HCT116 (cell line): ENCODE measurements around the gene SFRP2.

Experiments used
- ATF3 ChIP-seq: IDR thresholded peaks from 2 replicates; pipeline ENCODE4 v1.6.1; 2012
- CTCF ChIP-seq, 3 experiments: fragments of 200-600 bp in 1 of 3; sonication (generic) in 1 of 3; IDR thresholded peaks in 2 of 3; conservative IDR thresholded peaks in 1 of 3; 2 replicates each; pipeline ENCODE4 v1.5.1; 2012 to 2017; ENCODE audit warnings: low read depth in 2 of 3, low read length in 2 of 3, antibody characterized with exemption in 1 of 3, borderline replicate concordance in 1 of 3, control low read depth in 1 of 3, mild to moderate bottlenecking in 1 of 3, mixed read lengths in 1 of 3, mixed run types in 1 of 3, moderate library complexity in 1 of 3; ENCODE audit not compliant: insufficient read depth in 1 of 3
- ELF1 ChIP-seq: IDR thresholded peaks from 2 replicates; pipeline ENCODE4 v1.6.1; 2012; ENCODE audit warnings: low read depth, borderline replicate concordance
- EZH2 ChIP-seq: fragments of 200-600 bp; sonication (generic); IDR thresholded peaks from 2 replicates; pipeline ENCODE4 v1.6.1; 2017; ENCODE audit warnings: antibody characterized with exemption, mixed run types
- EZH2phosphoT487 ChIP-seq: fragments of 200-600 bp; IDR thresholded peaks from 2 replicates; pipeline ENCODE4 v1.6.1; 2018; ENCODE audit warnings: antibody characterized with exemption, borderline replicate concordance
- JUND ChIP-seq: IDR thresholded peaks from 2 replicates; pipeline ENCODE4 v1.6.1; 2012
- MAX ChIP-seq: IDR thresholded peaks from 2 replicates; pipeline ENCODE4 v1.6.1; 2012
- POLR2A ChIP-seq: IDR thresholded peaks from 2 replicates; pipeline ENCODE4 v1.7.0; 2011; ENCODE audit warnings: borderline replicate concordance; ENCODE audit not compliant: insufficient read depth, insufficient read length; ENCODE audit errors: extremely low read depth
- POLR2AphosphoS5 ChIP-seq: IDR thresholded peaks from 2 replicates; pipeline ENCODE4 v1.6.1; 2011; ENCODE audit warnings: mild to moderate bottlenecking, low read depth, low read length, moderate library complexity
- RAD21 ChIP-seq: IDR thresholded peaks from 2 replicates; pipeline ENCODE4 v1.6.1; 2012; ENCODE audit warnings: low read depth, mild to moderate bottlenecking
- REST ChIP-seq: IDR thresholded peaks from 2 replicates; pipeline ENCODE4 v1.6.1; 2012; ENCODE audit warnings: low read depth
- SP1 ChIP-seq: IDR thresholded peaks from 2 replicates; pipeline ENCODE4 v1.6.1; 2012; ENCODE audit warnings: low read depth
- ZBTB33 ChIP-seq: IDR thresholded peaks from 2 replicates; pipeline ENCODE4 v1.6.1; 2011; ENCODE audit warnings: mild to moderate bottlenecking, low read length, moderate library complexity; ENCODE audit not compliant: insufficient replicate concordance; ENCODE audit errors: extremely low read depth
- ZFX ChIP-seq: fragments of 450-650 bp; IDR thresholded peaks from 2 replicates; pipeline ENCODE4 v1.6.1; 2017

GRCh38 chr4:153780876-153781275 lies 8.0 kb downstream of the SFRP2 start:
- TF ChIP-seq SP1 (no peak), POLR2A (no peak), ZFX (no peak), EZH2 (no peak), REST (no peak), JUND (no peak), CTCF (IDR thresholded peaks at IDR 0.05 in 2 of 3, conservative IDR thresholded peaks at IDR 0.05 in 1 of 3; ENCODE audit: borderline replicate concordance in 1 of 3, insufficient read depth in 1 of 3, low read depth in 2 of 3, low read length in 2 of 3) (no peak), RAD21 (no peak), ATF3 (no peak), EZH2phosphoT487 (no peak), ELF1 (no peak), POLR2AphosphoS5 (no peak), ZBTB33 (no peak), MAX (no peak)
